Measurements from ENCODE around the gene TMEM202.

DNA sequence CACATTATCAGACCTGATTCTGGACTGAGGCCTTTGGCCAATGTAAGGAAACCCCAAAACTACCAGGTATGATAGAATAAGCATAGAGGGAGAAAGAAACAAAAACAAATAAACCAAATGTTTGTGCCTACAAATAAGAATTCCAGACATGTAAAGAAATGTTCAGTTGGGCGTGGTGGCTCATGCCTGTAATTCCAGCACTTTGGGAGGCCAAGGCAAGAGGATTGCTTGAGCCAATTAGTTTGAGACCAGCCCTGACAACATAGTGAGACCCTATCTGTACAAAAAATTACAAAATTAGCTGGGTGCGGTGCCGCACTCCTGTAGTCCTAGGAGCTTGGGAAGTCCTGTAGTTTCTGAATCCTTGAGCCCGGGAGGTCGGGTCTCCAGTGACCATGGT, 13.0 kb downstream of the TMEM202 start:
- no peak for TF ChIP-seq POLR2A (IDR thresholded peaks at IDR 0.05)
- TF ChIP-seq, protein P1, sequence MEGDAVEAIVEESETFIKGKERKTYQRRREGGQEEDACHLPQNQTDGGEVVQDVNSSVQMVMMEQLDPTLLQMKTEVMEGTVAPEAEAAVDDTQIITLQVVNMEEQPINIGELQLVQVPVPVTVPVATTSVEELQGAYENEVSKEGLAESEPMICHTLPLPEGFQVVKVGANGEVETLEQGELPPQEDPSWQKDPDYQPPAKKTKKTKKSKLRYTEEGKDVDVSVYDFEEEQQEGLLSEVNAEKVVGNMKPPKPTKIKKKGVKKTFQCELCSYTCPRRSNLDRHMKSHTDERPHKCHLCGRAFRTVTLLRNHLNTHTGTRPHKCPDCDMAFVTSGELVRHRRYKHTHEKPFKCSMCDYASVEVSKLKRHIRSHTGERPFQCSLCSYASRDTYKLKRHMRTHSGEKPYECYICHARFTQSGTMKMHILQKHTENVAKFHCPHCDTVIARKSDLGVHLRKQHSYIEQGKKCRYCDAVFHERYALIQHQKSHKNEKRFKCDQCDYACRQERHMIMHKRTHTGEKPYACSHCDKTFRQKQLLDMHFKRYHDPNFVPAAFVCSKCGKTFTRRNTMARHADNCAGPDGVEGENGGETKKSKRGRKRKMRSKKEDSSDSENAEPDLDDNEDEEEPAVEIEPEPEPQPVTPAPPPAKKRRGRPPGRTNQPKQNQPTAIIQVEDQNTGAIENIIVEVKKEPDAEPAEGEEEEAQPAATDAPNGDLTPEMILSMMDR (IDR thresholded peaks at IDR 0.05) = no peak
